UCSD-AML1 (cell line): ENCODE measurements around the gene SCYGR8.
"Not testable (repeated sequence)": the region's sequence is repeated elsewhere in the genome, so short reads cannot be mapped to it uniquely, and the experiment has no call there.

Source experiments
- DNase-seq: peaks from one replicate; lab custom pipeline; 2025; ENCODE audit not compliant: unreplicated experiment; lab: John Stamatoyannopoulos, UW

The SCYGR8 gene, protein sequence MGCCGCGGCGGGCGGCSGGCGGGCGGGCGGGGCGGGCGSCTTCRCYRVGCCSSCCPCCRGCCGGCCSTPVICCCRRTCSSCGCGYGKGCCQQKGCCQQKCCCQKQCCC

GRCh38 chr2:227745594-227745993 is at the start of gene SCYGR8:
TSS of gene SCYGR8 (plus strand) at chr2:227745894. CDS start at chr2:227745894, 0 bp downstream.
- no peak for DNase-seq

- DNase-seq = no peak
Observed at GRCh38 chr2:227696990-227697679, 48.6 kb upstream of the SCYGR8 start.

- DNase-seq = no peak
Observed at GRCh38 chr2:227701556-227701955, 44.1 kb upstream of the SCYGR8 start.

DNA sequence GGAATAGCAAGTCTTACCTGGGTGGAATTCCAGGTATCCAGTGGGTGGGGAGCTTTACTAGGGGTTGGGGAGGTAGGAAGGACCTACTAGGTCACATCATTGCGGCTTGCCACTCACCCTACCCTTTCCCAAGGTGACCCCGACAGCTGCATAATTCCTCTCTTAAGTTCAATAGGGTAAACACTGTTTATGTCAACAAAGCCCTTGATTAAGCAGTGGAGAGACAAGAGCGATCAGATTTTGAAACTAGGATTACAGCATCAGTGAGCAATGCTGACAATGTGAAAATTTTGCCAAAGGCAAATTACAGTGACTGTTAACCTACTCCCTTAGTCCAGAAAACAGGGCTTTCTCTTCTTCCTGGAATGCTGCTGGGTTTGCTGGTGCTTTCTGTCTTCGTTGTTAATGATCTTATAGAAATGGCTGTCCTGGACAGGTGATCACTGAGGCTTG is 42.4 kb upstream of the SCYGR8 start:
- DNase-seq = no peak

- DNase-seq = no peak
Observed at GRCh38 chr2:227703961-227704360, 41.7 kb upstream of the SCYGR8 start.

- DNase-seq = no peak
Observed at GRCh38 chr2:227706859-227707258, 38.8 kb upstream of the SCYGR8 start.

- no peak for DNase-seq
Observed at GRCh38 chr2:227707390-227707789, 38.3 kb upstream of the SCYGR8 start.

- no peak for DNase-seq
Observed at GRCh38 chr2:227710986-227711385, 34.7 kb upstream of the SCYGR8 start.

GRCh38 chr2:227713291-227713690 is 32.4 kb upstream of the SCYGR8 start:
- no peak for DNase-seq

DNA sequence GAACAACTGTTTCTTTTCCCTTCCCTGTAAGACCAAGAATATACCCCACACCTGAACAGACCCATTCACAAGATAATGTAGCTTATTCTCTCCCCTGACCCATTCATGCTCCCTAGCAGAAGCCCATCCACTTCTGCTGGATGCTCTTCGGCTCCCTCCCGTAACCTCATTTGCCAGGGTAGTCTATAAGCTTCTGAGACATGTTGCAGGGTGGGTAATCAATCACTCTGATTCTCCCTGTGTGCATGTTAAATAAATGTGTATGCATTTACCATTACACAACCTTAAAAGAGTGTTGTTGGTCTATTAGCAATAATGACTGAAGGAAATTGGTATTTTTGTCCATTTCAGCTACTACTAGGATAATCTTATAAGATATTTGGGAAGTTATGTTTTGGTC is 29.2 kb upstream of the SCYGR8 start:
- DNase-seq = no peak

GRCh38 chr2:227717687-227718567 is 27.8 kb upstream of the SCYGR8 start, which contains the start of gene SLC19A3:
TSS of gene SLC19A3 (minus strand) at chr2:227718028. CDS start at chr2:227702318, 15,710 bp downstream.
- DNase-seq = no peak

DNA sequence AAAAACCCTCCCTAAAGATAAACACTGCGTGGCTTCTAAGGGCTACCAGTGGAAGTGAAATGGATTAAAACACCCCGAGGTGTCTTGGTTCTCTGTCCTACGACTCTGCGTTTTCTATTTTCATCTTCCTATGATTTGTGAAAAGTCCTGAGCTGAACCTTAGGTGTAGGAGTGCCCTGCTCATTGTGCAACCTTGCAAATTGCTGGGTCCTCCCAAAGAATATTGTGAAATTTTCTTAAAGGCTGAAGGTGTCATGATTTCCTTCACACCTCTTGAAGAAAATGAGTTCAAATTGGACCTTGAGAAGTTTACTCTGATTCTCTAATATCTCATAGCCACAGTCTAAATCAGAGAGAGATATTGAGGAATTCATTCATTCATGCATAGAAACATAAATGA is 26.1 kb upstream of the SCYGR8 start:
- DNase-seq = no peak

- no peak for DNase-seq
Observed at GRCh38 chr2:227720680-227721079, 25.0 kb upstream of the SCYGR8 start.

- not testable (repeated sequence) for DNase-seq
Observed at GRCh38 chr2:227722821-227723220, 22.9 kb upstream of the SCYGR8 start.

GRCh38 chr2:227724394-227725039 is 21.2 kb upstream of the SCYGR8 start, which contains the start of gene SCYGR6:
TSS of gene SCYGR6 (minus strand) at chr2:227724757. CDS start at chr2:227724757, 0 bp downstream.
- no peak for DNase-seq

GRCh38 chr2:227728035-227728434 is 17.7 kb upstream of the SCYGR8 start, which contains the start of gene SCYGR7:
TSS of gene SCYGR7 (plus strand) at chr2:227728335. CDS start at chr2:227728335, 0 bp downstream.
- no peak for DNase-seq

DNA sequence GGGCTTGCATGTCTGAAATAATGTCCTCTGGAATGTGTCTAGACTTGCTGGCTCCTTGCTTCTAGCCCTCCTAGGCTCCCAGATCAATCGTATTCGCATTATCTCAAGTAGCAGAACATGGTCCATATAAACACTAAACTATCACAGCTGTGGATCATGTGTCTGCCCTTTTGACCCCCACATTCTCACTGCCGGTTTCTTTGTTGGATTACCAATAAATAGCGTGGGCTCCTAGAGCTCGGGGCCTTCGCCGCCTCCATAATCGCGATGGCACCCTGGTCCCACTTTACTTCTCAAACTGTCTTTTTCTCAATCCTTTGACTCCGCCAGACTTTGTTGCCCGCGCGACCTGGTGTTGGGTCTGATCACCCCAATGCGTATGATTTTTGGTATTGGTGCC is 6.3 kb upstream of the SCYGR8 start:
- DNase-seq = no peak

- DNase-seq = not testable (repeated sequence)
Observed at GRCh38 chr2:227740705-227741104, 5.0 kb upstream of the SCYGR8 start.

DNA sequence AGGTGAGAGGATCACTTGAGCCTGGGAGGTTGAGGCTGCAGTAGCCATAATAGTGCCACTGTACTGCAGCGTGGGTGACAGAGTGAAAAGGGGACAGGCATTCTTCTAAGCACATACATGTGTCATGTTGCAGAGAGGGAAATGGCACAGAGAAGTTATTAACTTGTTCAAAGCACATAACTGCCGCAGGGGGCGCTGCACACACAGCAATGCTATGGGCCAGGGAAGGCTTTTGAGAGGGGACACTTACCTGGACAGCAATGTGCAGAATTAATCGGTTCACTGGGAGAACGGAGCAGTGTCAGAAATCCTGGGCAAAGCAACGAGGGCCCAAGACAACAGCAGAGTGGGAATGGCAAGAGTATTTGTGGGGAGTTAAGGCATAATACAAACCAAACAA is 2.4 kb downstream of the SCYGR8 start:
- no peak for DNase-seq

DNA sequence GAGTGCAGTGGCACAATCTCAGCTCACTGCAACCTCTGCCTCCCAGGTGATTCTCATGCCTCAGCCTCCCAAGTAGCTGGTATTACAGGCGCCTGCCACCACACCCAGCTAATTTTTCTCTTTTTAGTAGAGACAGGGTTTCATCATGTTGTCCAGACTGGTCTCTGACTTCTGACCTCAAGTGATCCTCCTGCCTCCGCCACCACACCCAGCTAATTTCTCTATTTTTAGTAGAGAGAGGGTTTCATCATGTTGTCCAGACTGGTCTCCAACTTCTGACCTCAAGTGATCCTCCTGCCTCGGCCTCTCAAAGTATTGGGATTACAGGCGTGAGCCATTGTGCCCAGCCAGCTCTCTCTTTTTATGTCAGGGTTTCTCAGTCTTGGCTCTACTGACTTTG is 10.6 kb downstream of the SCYGR8 start:
- DNase-seq = not testable (repeated sequence)
